ENCODE data around the gene OS9.
"Not testable (repeated sequence)": the region's sequence is repeated elsewhere in the genome, so short reads cannot be mapped to it uniquely, and the experiment has no call there.

OS9 gene

DNA sequence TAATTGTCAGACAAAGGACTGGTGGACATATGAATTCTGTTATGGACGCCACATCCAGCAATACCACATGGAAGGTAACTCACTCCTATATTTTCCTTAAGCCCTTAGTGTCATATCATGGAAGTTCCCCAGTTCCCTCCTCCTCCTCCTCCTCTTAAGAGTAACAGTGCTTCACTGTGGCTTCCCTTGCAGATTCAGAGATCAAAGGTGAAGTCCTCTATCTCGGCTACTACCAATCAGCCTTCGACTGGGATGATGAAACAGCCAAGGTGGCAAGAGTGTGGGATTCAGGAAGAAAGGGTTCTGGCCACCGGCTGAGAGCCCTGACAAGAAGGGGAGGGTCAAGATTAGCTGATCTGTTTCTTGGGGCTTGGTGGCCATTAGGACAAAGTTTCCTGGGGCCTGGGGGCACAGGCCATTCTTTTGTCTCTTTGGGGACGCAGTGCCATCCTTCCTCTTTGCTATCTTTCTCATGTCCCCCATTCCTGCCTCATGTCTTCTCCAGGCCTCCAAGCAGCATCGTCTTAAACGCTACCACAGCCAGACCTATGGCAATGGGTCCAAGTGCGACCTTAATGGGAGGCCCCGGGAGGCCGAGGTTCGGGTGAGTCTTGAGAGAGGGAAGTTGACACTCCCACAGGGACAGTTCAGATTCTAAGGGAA is 2.0 kb downstream of the OS9 start:
- DNase-seq: no peak

DNA sequence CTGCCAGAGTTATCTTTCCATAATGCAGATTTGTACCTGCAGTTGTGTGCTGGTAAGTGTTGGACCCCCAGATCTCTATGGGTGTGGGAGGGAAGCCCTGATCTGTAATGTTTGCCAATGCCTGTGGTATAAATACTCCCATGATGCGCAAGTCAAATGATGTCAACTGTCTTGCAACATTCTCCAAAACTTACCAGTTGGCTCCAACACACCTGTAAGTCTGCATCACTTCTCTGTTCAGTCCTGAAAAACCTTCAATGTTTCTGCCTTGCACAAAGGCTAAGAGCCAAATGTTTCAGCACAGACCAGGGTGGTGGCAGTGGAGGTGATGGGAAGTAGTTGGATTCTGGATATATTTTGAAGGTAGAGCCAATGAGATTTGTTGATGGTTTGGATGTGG is 3.1 kb downstream of the OS9 start:
- DNase-seq: no peak

- DNase-seq: no peak
Observed at GRCh38 chr12:57698414-57698813, 4.5 kb downstream of the OS9 start.

DNA sequence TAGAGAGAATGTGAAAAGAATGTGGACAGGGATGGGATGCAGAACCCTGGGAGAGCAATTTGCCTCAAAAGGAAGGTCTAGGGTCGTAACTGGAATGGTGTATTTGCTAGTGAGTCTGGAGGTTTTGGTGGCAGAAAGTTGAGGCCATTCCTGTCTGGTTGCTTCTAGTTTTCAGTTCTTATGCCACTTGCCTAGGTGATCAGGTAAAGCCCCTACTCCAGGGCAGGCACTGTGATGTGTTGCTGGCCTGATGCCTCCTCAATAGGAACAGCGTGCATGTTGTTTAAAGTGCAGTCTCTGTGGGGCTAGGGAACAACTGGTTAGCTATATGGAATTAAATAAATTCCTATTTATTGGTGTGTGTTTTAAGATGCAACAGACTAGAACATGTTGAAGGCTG is 6.4 kb downstream of the OS9 start:
- DNase-seq: no peak

DNA sequence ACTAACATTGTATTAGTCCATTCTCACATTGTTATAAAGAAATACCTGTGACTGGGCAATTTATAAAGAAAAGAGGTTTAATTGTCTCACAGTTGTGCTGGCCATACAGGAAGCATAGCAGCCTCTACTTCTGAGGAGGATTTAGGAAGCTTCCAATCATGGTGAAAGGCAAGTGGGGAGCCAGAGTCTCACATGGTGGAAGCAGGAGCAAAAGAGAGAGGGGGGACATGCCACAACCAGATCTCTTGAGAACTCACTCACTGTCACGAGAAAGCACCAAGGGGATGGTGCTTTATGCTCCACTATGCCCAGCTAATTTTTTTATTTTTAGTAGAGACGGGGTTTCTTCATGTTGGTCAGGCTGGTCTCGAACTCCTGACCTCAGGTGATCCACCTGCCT is 13.3 kb downstream of the OS9 start:
- DNase-seq: no peak

DNA sequence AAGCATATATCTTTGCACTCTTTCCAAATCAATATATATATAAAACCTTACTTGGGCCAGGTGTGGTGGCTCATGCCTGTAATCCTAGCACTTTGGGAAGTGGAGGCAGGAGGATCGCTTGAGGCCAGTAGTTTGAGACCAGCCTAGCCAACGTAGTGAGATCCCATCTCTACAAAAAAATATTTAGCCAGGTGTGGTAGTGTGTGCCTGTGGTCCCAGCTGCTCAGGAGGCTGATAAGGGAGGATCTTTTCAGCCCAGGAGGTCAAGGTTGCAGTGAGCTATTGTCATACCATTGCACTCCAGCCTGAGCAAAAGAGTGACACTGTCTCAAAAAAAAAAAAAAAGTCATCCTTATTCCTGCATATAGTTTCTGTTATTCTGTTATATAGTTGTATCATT is 14.4 kb downstream of the OS9 start:
- DNase-seq: no peak

DNA sequence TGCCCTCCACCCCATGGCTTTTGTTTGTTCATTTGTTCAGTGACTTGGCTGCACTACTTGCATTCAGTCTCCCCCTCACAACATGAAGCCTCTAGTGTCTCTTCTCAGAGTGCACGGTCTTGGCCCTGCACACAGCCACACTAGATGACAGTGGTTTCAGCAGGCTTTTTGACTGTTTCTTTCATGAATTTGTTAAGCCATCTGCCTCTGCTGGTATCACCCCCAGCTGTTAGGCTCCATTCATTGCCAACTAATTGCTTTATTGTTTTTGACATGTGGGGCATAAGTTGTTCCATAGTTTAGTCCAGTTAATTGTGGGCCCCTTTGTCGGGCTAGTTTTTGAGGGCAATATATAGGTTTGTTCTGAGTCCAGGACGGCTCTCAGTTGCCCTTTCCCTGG is 18.8 kb downstream of the OS9 start:
- DNase-seq: no peak

DNA sequence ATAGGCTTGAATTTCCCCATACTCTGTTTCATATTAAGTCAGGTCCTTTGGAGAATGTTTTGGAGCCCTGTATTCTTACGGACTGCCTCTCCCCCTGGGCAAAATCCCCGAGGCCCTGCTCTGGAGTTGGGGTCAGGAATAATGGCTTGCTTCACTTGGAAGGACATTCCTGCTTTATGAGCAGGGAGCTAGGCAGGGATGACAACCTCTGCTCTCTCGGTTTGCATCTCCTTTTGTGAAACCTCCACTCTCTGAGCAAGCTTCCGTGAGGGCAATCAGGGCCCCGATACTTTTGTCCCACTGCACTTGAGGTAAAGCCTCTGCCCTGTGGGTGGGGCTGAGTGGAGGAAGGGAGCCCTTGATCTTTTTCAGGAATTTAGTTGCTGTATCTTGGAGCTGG is 19.3 kb downstream of the OS9 start:
- no peak for DNase-seq

DNA sequence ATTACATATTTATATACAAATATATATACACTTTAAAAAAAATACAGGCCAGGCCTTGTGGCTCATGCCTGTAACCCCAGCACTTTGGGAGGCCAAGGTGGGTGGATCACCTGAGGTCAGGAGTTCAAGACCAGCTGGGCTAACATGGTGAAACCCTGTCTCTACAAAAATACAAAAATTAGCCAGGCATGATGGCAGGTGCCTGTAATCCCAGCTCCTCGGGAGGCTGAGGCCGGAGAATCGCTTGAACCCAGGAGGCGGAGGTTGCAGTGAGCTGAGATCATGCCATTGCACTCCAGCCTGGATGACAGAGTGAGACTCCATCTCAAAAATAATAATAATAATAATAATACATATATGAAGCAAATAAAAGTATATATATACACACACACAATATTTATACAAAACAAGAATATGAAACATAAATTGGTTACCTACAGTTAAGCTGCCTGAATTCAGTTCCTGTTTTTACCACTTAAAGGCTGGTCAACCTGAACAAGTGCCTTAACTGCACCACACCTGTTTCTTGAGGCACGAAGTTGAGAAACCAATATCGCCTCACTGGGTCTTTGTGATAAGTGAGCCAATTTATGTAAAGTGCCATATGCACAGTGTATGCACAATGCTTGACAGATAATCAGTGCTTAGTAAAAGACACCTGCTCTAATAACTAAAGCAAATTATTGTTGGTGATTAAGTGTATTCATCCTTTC is 21.3 kb downstream of the OS9 start:
- DNase-seq: not testable (repeated sequence)

DNA sequence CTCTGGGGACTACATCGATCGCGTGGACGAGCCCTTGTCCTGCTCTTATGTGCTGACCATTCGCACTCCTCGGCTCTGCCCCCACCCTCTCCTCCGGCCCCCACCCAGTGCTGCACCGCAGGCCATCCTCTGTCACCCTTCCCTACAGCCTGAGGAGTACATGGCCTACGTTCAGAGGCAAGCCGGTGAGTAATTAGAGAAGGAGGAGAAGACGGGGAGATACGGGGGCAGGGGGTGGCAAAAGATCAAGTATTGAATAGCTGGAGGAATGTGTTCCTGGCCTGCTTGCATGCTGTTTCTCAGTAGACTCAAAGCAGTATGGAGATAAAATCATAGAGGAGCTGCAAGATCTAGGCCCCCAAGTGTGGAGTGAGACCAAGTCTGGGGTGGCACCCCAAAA is 21.9 kb downstream of the OS9 start:
- no peak for DNase-seq

DNA sequence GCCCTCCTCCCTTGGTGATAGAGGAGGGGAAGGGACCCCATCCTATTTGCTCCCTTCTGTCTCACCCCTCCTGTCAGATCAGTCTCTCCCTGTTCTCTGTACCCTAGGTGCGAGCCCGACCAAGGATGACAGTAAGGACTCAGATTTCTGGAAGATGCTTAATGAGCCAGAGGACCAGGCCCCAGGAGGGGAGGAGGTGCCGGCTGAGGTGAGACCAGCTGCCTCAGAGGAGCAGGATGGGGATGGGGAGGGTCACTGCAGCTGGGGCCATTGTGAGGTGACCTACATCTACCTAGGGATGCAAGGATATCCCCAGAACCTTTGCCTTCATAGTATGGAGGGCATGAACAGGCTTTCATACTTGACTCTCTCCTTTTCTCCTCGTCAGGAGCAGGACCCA is 22.4 kb downstream of the OS9 start:
- DNase-seq: no peak

GRCh38 chr12:57717131-57717530 is 23.2 kb downstream of the OS9 start:
- DNase-seq: no peak

DNA sequence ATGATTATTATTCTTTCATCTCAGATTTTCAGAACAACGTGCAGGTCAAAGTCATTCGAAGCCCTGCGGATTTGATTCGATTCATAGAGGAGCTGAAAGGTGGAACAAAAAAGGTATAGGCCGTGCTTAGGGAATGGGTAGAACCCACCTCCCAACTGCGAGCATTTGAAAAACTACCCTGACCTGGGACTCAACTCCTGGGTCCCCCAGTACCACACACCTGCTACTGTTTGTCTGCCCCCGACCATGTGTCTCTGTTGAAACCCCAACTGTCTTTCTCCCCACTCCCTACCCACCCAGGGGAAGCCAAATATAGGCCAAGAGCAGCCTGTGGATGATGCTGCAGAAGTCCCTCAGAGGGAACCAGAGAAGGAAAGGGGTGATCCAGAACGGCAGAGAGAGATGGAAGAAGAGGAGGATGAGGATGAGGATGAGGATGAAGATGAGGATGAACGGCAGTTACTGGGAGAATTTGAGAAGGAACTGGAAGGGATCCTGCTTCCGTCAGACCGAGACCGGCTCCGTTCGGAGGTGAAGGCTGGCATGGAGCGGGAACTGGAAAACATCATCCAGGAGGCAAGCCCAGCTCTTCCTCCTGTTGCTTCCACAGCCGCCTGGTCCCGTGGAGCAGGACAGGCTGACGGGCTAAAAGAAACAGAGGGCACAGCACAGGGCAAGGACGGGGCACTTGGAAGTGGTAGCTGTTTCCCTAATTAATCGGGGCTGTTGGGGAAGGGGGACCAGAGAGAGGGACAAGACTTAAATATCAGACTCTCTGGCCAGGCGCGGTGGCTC is 24.1 kb downstream of the OS9 start:
- DNase-seq: no peak

DNA sequence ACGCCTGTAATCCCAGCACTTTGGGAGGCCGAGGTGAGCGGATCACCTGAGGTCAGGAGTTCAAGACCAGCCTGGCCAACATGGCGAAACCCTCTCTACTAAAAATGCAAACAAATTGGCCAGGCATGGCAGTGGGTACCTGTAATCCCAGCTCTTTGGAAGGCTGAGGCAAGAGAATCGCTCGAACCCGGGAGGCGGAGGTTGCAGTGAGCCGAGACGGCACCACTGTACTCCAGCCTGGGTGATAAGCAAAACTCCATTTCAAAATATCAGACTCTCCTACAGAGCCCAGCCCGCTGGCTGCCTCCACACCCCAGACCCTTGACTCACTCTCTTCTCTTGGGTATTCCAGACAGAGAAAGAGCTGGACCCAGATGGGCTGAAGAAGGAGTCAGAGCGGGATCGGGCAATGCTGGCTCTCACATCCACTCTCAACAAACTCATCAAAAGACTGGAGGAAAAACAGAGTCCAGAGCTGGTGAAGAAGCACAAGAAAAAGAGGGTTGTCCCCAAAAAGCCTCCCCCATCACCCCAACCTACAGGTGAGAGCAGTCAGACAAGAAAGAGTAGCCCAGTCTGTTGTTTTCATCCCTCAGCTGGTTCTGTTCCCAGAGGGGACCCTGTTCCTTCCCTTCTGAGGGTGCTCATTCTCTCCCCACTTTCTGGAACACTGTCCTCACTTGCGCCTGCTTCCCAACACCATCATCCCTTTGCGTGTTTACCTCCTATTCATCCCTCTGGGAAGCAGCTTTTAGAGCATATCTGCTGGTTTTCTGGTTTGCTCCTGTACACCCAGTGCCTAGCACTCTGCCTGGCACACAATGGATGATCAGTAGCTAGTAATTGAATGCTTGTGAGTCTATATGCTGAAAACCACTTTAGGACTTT is 25.0 kb downstream of the OS9 start:
- no peak for DNase-seq

DNA sequence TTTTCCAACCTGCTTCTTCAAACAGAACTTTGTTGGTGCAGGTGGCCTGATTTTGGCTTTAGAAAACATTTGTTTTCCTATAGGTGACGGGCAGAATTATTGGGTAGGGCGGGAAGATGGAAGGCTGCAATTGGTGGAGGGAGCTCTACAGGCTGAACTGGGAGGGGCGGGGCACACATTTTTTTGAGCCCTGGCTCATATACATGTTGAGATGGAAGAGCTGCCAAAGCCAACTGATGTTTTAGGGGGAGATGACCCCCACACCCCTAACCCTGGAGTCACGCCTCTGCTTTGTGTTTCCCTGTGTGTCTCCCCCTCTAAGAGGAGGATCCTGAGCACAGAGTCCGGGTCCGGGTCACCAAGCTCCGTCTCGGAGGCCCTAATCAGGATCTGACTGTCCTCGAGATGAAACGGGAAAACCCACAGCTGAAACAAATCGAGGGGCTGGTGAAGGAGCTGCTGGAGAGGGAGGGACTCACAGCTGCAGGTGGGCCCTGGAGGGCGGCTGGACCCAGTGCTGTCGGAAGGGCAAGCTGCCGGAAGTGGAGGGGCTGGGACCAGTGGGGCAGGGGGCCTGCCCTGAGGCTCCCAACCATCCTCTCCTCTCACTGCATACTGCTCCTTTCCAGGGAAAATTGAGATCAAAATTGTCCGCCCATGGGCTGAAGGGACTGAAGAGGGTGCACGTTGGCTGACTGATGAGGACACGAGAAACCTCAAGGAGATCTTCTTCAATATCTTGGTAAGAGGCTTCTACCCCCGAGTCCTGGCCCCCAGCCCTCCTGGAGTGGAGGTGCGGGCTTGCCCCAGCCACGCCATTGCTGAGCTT is 26.1 kb downstream of the OS9 start:
- DNase-seq: no peak

DNA sequence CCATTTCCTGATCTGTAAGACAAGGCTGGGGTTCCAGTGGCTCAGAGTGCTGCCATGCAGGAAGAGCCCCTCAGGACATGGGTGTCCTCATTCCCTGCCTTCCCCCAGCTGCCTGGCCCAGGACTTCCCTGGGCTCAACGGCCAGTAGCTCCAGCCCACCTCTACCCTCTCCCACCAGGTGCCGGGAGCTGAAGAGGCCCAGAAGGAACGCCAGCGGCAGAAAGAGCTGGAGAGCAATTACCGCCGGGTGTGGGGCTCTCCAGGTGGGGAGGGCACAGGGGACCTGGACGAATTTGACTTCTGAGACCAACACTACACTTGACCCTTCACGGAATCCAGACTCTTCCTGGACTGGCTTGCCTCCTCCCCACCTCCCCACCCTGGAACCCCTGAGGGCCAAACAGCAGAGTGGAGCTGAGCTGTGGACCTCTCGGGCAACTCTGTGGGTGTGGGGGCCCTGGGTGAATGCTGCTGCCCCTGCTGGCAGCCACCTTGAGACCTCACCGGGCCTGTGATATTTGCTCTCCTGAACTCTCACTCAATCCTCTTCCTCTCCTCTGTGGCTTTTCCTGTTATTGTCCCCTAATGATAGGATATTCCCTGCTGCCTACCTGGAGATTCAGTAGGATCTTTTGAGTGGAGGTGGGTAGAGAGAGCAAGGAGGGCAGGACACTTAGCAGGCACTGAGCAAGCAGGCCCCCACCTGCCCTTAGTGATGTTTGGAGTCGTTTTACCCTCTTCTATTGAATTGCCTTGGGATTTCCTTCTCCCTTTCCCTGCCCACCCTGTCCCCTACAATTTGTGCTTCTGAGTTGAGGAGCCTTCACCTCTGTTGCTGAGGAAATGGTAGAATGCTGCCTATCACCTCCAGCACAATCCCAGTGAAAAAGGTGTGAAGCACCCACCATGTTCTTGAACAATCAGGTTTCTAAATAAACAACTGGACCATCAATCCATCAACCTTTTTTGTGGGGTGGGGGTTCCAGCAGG is 27.0 kb downstream of the OS9 start:
- no peak for DNase-seq

DNA sequence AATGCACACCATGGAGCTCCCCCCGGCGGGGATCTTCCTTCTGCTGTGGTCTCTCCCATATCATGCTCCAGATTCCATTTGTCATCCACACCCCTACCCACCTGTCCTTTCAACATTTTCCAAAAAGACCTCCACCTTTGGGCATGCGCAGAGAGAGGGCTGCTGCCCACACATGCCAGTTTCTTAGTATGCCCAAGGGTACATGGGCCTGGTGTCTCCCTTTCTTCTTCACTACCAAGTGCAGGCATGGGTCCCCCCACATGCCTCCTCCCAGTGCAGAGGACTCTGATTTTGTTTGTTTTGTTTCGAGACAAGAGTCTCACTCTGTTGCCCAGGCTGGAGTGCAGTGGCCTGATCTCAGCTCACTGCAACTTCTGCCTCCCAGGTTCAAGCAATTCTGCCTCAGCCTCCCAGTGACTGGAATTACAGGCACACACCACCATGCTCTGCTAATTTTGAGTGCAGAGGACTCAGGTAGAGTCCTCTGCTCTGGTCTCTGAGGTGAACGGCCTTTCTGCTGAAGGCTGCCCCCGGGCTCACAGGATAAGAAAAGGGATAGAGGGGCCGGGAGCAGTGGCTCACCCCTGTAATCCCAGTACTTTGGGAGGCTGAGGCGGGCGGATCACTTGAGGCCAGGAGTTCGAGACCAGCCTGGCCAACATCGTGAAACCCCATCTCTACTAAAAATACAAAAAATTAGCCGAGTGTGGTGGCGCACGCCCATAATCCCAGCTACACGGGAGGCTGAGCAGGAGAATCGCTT is 28.1 kb downstream of the OS9 start:
- DNase-seq: not testable (repeated sequence)

DNA sequence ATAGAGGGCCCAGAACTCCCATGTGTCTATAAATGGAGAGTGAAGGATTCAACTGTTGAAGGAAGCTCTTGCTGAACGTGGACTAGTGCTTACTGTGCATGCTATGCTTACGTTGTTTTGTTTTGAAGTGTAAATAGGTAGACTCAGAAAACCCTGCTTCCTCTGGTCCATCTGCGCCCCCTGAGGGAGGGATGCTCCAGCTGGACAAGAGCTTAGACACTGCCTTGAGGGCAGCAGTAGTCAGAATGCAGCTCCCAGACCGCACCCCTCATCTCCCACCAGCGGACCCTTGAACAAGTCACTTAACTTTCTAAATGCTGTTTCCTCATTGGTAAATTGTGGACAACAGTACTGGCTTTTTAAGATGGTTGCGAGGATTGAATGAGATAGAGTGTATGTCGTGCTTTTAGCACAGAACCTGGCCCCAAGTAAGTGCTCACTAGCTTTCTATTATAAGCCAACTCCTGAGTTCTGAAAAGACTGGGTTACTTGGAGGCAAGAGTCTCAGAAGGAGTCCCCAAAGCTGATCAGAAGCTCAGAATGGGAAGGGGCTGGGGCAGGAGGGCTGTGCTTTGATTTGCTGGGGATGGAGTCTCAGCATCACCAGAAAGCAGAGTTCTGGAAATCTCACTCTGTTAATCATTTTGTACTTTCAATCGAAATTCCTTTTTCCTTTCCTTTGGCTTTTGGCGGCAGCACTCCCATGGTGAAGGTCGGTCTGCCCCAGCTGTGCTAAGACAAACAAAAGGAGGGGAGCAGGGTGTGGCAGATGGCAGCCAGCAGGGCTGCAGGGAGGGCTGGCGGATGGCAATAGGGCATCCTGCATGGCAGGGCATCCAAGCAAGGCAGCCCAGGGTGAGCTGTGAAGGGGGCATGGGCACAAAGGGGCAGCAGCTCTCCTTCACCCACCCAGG is 29.0 kb downstream of the OS9 start:
- DNase-seq: no peak

DNA sequence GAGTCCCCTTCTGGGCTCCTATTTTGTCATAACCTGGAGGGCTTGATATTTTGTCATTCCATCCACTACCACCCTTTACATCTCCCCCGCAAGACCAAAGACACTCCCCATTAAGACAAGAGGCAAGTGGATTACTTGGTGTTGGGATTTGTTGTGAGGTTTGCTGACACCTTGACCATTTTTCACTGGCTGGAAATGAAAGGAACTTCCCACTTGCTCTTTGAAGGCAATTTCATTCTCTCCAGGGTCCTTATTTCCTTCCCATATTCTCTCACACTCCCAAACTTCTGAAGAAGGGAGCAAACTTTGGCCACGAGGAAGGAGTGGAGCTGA is 29.7 kb downstream of the OS9 start:
- no peak for DNase-seq
